Esophagus (tissue), 2 donors: Measurements from ENCODE around the gene DNAH8. TPM values are rescaled to one million over a fixed set of nuclear protein-coding genes. Genes with fewer than 3 reads are reported as not detected.

Experiments
- H3K27ac ChIP-seq, 2 donors: one replicate each; pipeline ENCODE4 v1.5.1; 2013; ENCODE audit warnings: low read depth in 2 of 2, mild to moderate bottlenecking in 2 of 2, inconsistent platforms in 1 of 2, low read length in 1 of 2, moderate library complexity in 1 of 2
- H3K27me3 ChIP-seq, 2 donors: one replicate each; pipeline ENCODE4 v1.6.1; 2013; ENCODE audit warnings: low read length in 2 of 2, control low read depth in 1 of 2, mild to moderate bottlenecking in 1 of 2; ENCODE audit not compliant: insufficient read depth in 2 of 2, control insufficient read depth in 1 of 2
- H3K36me3 ChIP-seq, 2 donors: one replicate each; pipeline ENCODE4 v1.6.1; 2013; ENCODE audit warnings: low read length in 1 of 2; ENCODE audit not compliant: control insufficient read depth in 2 of 2, insufficient read depth in 2 of 2
- H3K4me1 ChIP-seq, 2 donors: one replicate each; pipeline ENCODE4 v1.6.1; 2013; ENCODE audit warnings: low read length in 1 of 2; ENCODE audit not compliant: control insufficient read depth in 2 of 2, insufficient read depth in 2 of 2
- H3K4me3 ChIP-seq, 2 donors: one replicate each; pipeline ENCODE4 v1.5.1; 2013; ENCODE audit warnings: low read length in 2 of 2, mild to moderate bottlenecking in 2 of 2, low read depth in 1 of 2, moderate library complexity in 1 of 2
- H3K9me3 ChIP-seq, 2 donors: one replicate each; pipeline ENCODE4 v1.6.1; 2013; ENCODE audit warnings: mild to moderate bottlenecking in 2 of 2, low read depth in 1 of 2, low read length in 1 of 2, moderate library complexity in 1 of 2; ENCODE audit not compliant: control insufficient read depth in 2 of 2, insufficient read depth in 1 of 2
- WGBS, 2 donors: extraction: QIAGEN DNeasy Blood & Tissue Kit; methylation state at CpG; one replicate each; pipeline ENCODE4 v1.1.7; 2013; 5-methylcytosine and 5-hydroxymethylcytosine counted together
- polyA plus RNA-seq, 2 donors: library from polyadenylated mRNA; stranded (reverse); fragments of 200-250 nt; gene quantifications; one replicate each; pipeline ENCODE4 v1.2.3, GENCODE V29; 2013
- donor health status: healthy with polysubstance abuse.
- donor health status: Bipolar disorder and iron deficiency.

Gene DNAH8
- polyA plus RNA-seq, 2 donors = under 0.01 TPM

GRCh38 chr6:38997128-38997761 lies 282.1 kb downstream of the DNAH8 start:
- H3K4me1 ChIP-seq = no peaks in the 10 kb centered on the region
- no peak overlapping the region for H3K27ac ChIP-seq
- H3K36me3 ChIP-seq = no peaks in the 10 kb centered on the region
- no peaks in the 10 kb centered on the region for H3K27me3 ChIP-seq
- no peaks in the 10 kb centered on the region for H3K9me3 ChIP-seq
- H3K4me3 ChIP-seq = no peak overlapping the region
- WGBS, 2 donors = 18 to 26% methylated on average over 2 of the region's 2 CpGs

DNA sequence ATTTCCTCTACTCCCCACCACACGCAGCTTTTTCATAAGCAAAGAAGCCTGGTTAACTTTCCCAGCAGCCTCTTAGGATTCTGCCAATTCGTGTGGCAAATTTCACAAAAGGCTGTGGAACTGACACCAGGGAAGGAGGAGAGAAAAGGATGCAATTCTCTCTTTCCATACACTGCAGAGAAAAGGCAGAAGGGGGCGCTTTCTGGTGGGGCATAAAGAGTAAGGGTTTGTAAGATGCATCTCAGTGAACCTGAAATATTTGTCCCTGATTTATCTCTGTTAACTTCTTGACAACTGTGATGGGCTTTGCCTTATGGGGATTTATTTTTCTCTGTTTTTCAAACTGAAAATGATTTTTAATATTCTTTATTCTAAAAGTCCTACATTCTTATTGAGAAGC lies 288.0 kb downstream of the DNAH8 start:
- Histone ChIP-seq H3K36me3 (no peaks in the 10 kb centered on the region), H3K27me3 (no peaks in the 10 kb centered on the region), H3K4me1 (no peaks in the 10 kb centered on the region), H3K27ac (no peak overlapping the region), H3K9me3 (no peaks in the 10 kb centered on the region), H3K4me3 (no peak overlapping the region)
- 23 to 30% methylated on average over 3 of the region's 3 CpGs for WGBS, 2 donors

GRCh38 chr6:39003492-39003891 lies 288.4 kb downstream of the DNAH8 start:
- WGBS, 2 donors = 81 to 88% methylated on average over 1 of the region's 1 CpG
- no peaks in the 10 kb centered on the region for H3K36me3 ChIP-seq
- H3K4me3 ChIP-seq = no peak overlapping the region
- no peaks in the 10 kb centered on the region for H3K27me3 ChIP-seq
- no peaks in the 10 kb centered on the region for H3K4me1 ChIP-seq
- no peak overlapping the region for H3K27ac ChIP-seq
- H3K9me3 ChIP-seq = no peaks in the 10 kb centered on the region

- Histone ChIP-seq H3K27ac (no peak overlapping the region), H3K36me3 (no peaks in the 10 kb centered on the region), H3K27me3 (peaks cover 0 to 2% of the 10 kb centered on the region in 2 donors), H3K9me3 (no peaks in the 10 kb centered on the region), H3K4me1 (no peaks in the 10 kb centered on the region), H3K4me3 (no peak overlapping the region)
- 40 to 59% methylated on average over 2 of the region's 2 CpGs for WGBS, 2 donors
Measured at GRCh38 chr6:39004801-39005200, 289.7 kb downstream of the DNAH8 start.

GRCh38 chr6:39005774-39006173 lies 290.7 kb downstream of the DNAH8 start:
- H3K4me3 ChIP-seq = no peak overlapping the region
- peaks cover 0 to 2% of the 10 kb centered on the region in 2 donors for H3K27me3 ChIP-seq
- H3K36me3 ChIP-seq = no peaks in the 10 kb centered on the region

DNA sequence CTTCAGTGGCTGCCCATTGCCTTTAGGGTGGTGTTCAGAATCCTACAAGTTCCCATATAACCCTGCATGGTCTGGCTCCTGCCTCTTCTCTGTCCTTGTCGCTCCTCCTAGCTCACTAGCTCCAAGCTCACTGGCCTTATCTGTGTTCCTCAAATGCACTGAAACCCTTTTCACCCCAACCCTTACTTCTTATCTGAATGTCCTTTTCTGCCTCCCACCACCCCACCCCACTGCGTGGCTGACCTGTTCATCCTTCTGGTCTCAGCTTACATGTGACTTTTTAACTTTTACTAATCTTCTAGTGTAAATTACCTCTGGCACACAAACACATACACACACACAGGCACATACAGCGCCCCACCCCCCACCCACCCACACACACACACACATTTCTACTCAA lies 292.5 kb downstream of the DNAH8 start:
- no peaks in the 10 kb centered on the region for H3K36me3 ChIP-seq
- WGBS, 2 donors = 60 to 62% methylated on average over 3 of the region's 3 CpGs
- H3K27ac ChIP-seq = no peak overlapping the region
- peaks cover 0 to 2% of the 10 kb centered on the region in 2 donors for H3K27me3 ChIP-seq
- H3K4me3 ChIP-seq = no peak overlapping the region
- no peaks in the 10 kb centered on the region for H3K4me1 ChIP-seq
- no peaks in the 10 kb centered on the region for H3K9me3 ChIP-seq

More at GRCh38 chr6:39005774-39006173, 290.7 kb downstream of the DNAH8 start:
- Histone ChIP-seq H3K27ac (no peak overlapping the region), H3K4me1 (no peaks in the 10 kb centered on the region), H3K9me3 (no peaks in the 10 kb centered on the region)
- WGBS, 2 donors = 49 to 56% methylated on average over 3 of the region's 3 CpGs

GRCh38 chr6:39008737-39009136 lies 293.6 kb downstream of the DNAH8 start:
- 7 to 9% methylated on average over 1 of the region's 1 CpG for WGBS, 2 donors
- no peak overlapping the region for H3K27ac ChIP-seq
- peaks cover 0 to 2% of the 10 kb centered on the region in 2 donors for H3K27me3 ChIP-seq

DNA sequence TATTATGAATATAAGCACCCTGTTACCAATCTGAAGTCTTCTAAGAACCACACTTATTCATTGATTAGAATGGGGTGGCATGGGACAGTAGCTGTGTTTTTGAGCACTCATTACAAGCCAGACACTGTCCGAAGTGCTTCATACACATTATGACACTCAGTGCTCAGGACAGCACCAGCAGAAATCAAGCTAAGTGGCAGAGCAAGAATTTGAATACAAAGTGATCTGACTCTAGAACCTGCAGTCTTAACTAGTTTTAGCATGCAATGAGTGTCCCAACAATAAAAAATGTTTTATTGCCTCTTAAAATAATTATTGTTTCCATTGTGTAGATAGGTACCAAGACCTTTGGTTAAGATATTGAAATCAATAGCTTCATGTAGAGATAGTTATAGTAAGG lies 294.4 kb downstream of the DNAH8 start:
- Histone ChIP-seq H3K4me3 (no peak overlapping the region), H3K27me3 (peaks cover 2 to 4% of the 10 kb centered on the region in 2 donors), H3K9me3 (no peaks in the 10 kb centered on the region), H3K4me1 (no peaks in the 10 kb centered on the region), H3K27ac (no peak overlapping the region), H3K36me3 (no peaks in the 10 kb centered on the region)
- WGBS, 2 donors = 0 to 72% methylated on average over 1 of the region's 1 CpG

More at GRCh38 chr6:39008737-39009136, 293.6 kb downstream of the DNAH8 start:
- Histone ChIP-seq H3K4me3 (no peak overlapping the region), H3K4me1 (no peaks in the 10 kb centered on the region), H3K9me3 (no peaks in the 10 kb centered on the region), H3K36me3 (no peaks in the 10 kb centered on the region)

DNA sequence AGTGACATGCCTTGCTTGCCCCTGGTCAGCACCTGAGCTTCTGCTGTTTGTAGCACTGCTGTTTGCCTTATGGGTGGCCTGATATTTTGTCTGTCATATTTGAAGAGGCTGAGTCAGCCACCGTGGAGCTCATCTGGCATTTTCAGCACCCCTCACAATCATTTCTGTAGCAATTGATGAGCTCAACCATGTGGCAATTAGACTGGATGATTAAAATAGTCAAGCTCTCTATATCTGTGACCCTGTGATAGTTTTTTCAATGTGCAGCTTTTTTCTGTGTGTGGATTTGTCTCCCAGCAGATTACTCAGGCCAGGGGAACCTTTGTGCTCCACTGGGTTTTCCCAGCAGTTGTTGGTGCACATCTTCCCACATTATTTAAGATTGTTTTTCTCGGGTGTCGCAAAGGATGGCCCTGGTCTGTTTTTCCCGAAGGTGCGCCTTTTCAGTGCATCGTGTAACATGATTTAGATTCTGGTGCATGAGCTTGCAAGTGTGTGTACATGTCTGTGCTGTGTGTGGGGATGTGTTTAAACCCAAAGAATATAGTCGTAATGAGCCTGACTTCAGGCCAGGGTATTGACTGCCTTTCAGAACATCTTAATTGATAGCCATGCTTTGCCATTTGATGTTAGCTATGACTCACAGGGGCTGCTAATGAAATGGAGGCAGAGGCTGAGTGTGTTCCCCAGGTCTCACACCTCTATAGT lies 301.9 kb downstream of the DNAH8 start:
- whole genome bisulfite sequencing, 2 donors = 86 to 90% methylated on average over 7 of the region's 7 CpGs
- no peaks in the 10 kb centered on the region for H3K9me3 ChIP-seq
- no peak overlapping the region for H3K4me3 ChIP-seq
- peaks cover 0 to 4% of the 10 kb centered on the region in 2 donors for H3K27me3 ChIP-seq
- no peaks in the 10 kb centered on the region for H3K36me3 ChIP-seq
- no peak overlapping the region for H3K27ac ChIP-seq
- H3K4me1 ChIP-seq = no peaks in the 10 kb centered on the region

GRCh38 chr6:39017547-39017880 lies 302.4 kb downstream of the DNAH8 start:
- WGBS, 2 donors = 71 to 75% methylated on average over 4 of the region's 4 CpGs
- Histone ChIP-seq H3K9me3 (no peaks in the 10 kb centered on the region), H3K36me3 (no peaks in the 10 kb centered on the region), H3K27ac (no peak overlapping the region), H3K4me3 (no peak overlapping the region), H3K27me3 (peaks cover 0 to 4% of the 10 kb centered on the region in 2 donors), H3K4me1 (no peaks in the 10 kb centered on the region)
